ENCODE measurements around the gene OTOP1. TPM values are rescaled to one million over a fixed set of nuclear protein-coding genes. Genes with fewer than 3 reads are reported as not detected.

Gene OTOP1
- total RNA-seq, 1 experiment from 2014 or later = not detected

GRCh38 chr4:4247696-4248028 is 20.9 kb upstream of the OTOP1 start:
- Mint-ChIP-seq H3K27me3 (ENCODE audit: low read depth) (peaks cover 9% of the 10 kb centered on the region), H3K9me3 (no peaks in the 10 kb centered on the region), H3K36me3 (ENCODE audit: insufficient read depth in 1 of 3, low read depth in 3 of 3) (peaks cover 17 to 30% (median 29%) of the 10 kb centered on the region in 3 experiments; a peak in 6 of 7 replicates), H3K27ac (peak overlapping the region in 2 of 3 experiments; percentile 32 to 99; a peak in 5 of 7 replicates), H3K4me3 (peak overlapping the region; percentile 91 to 93), H3K4me1 (peaks cover 14 to 15% of the 10 kb centered on the region in 2 experiments)
- no peaks in the 10 kb centered on the region for H3K9me3 ChIP-seq (ENCODE audit: control insufficient read depth, low read depth, low read length)
- peaks cover 3% of the 10 kb centered on the region; the same call in 1 of the 2 replicates for H3K27me3 ChIP-seq (ENCODE audit: insufficient read depth, low read length)
- DNase-seq = no peak
- no CpG with 5 or more reads among the region's 12 CpGs for WGBS (ENCODE audit: extremely low coverage, insufficient read length, low lambda C conversion rate)
- no peak overlapping the region for H4K8ac ChIP-seq (replicated peaks; ENCODE audit: insufficient read length, low read depth, low read length)
- H3K79me1 ChIP-seq (ENCODE audit: insufficient read depth, low read depth, low read length, poor library complexity, severe bottlenecking) = peaks cover 2% of the 10 kb centered on the region
- no peak overlapping the region for H3K27ac ChIP-seq (ENCODE audit: insufficient read length, low read depth, low read length)
- no peak overlapping the region for H2BK15ac ChIP-seq (ENCODE audit: low read depth, low read length)
- no peak overlapping the region for H3K23ac ChIP-seq (ENCODE audit: insufficient read length, low read depth, low read length)
- H3K9ac ChIP-seq (ENCODE audit: extremely low read depth, insufficient read length, low read length) = peak overlapping the region; percentile 85
- H2AK5ac ChIP-seq (ENCODE audit: insufficient read length, low read length) = no peak overlapping the region
- no peak overlapping the region for H2AFZ ChIP-seq (ENCODE audit: low read length)
- H3K23me2 ChIP-seq (ENCODE audit: insufficient read length, low read depth, low read length, poor library complexity, severe bottlenecking) = peaks cover 11% of the 10 kb centered on the region
- peak overlapping the region; percentile 95 for H3K18ac ChIP-seq (ENCODE audit: insufficient read length, low read depth, low read length)
- no peak overlapping the region for H4K91ac ChIP-seq (ENCODE audit: insufficient read length, low read depth, low read length)
- TF ChIP-seq CTCF (conservative IDR thresholded peaks at IDR 0.05) = no peak
- no peak overlapping the region for H2BK12ac ChIP-seq (ENCODE audit: insufficient read length, low read depth, low read length)
- no peak overlapping the region for H4K5ac ChIP-seq (ENCODE audit: insufficient read length, low read depth, low read length)
- no peaks in the 10 kb centered on the region for H3K79me2 ChIP-seq (ENCODE audit: insufficient read depth, low read length)
- H3K4ac ChIP-seq (ENCODE audit: low read depth, low read length) = no peak overlapping the region
- peak overlapping the region; percentile 94 for H3K14ac ChIP-seq (ENCODE audit: insufficient read depth, low read length)
- H3K4me2 ChIP-seq (ENCODE audit: insufficient read depth, insufficient read length, low read length) = peak overlapping the region; percentile 98
- no peak overlapping the region for H2BK5ac ChIP-seq (ENCODE audit: insufficient read length, low read length)
- no peak overlapping the region for H2BK20ac ChIP-seq (ENCODE audit: low read depth, low read length, poor library complexity, severe bottlenecking)
- H4K20me1 ChIP-seq (ENCODE audit: control insufficient read depth, insufficient read depth, insufficient read length) = no peaks in the 10 kb centered on the region
- H3T11ph ChIP-seq (ENCODE audit: low read length) = no peak overlapping the region
- no peaks in the 10 kb centered on the region for H3K4me1 ChIP-seq (ENCODE audit: insufficient read depth, low read length)
- H2BK120ac ChIP-seq (ENCODE audit: low read depth, low read length, poor library complexity, severe bottlenecking) = no peak overlapping the region
- no peak overlapping the region for H3K56ac ChIP-seq (ENCODE audit: insufficient read length, low read depth, low read length)
